Activated CD4-positive, CD25-positive, alpha-beta regulatory T cell treated with anti-CD3 and anti-CD28 coated beads, Interleukin-2, amount 50 U/mL, for 72 hours (primary cell): ENCODE results near the gene FOXP3.
A peak's percentile ranks its signal among the peaks of the same experiment; 100 is the strongest.
"Not testable (repeated sequence)": the region's sequence is repeated elsewhere in the genome, so short reads cannot be mapped to it uniquely, and the experiment has no call there.

Experiments
- DNase-seq: peaks from one replicate; pipeline ENCODE4 v3.0.0; 2021

Gene FOXP3, protein sequence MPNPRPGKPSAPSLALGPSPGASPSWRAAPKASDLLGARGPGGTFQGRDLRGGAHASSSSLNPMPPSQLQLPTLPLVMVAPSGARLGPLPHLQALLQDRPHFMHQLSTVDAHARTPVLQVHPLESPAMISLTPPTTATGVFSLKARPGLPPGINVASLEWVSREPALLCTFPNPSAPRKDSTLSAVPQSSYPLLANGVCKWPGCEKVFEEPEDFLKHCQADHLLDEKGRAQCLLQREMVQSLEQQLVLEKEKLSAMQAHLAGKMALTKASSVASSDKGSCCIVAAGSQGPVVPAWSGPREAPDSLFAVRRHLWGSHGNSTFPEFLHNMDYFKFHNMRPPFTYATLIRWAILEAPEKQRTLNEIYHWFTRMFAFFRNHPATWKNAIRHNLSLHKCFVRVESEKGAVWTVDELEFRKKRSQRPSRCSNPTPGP

DNA sequence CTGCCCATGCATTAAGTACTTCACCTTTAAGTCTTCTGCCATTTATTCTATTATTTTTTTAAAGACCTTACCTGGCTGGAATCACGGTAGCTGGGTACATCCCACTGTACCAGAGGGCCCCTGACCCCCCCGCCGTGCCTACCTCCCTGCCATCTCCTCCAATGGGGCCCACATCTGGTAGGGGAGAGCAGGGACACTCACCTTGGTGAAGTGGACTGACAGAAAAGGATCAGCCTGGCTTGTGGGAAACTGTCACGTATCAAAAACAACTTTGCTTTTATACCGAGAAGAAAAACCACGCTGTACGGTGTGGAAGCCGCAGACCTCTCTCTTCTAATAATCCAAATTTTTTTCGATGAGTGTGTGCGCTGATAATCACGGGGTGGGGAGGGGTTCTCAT, at the start of gene FOXP3:
TSS of gene FOXP3 (minus strand) at position 251 of the 400 bp plus-strand sequence. CDS start 6,205 bp downstream, outside the sequence.
- no peak for DNase-seq

DNA sequence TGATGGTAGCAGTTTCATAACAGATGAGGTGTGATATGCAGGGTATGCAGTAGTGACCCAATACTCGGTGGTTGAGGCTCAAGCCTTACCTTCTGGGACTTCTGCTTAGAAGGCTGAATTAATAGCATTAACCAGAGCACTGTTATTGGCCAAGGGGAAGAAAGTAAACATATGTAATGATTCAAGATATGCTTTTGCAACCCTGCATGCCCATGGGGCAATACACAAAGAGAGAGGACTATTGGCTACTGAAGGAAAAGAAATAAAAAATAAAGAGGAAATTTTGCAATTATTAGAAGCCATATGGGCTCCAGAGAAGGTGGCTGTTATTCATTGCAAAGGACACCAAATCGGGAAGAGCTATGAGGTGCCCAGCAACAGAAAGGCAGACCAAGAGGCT, 47.7 kb upstream of the FOXP3 start:
- DNase-seq, result no peak

DNA sequence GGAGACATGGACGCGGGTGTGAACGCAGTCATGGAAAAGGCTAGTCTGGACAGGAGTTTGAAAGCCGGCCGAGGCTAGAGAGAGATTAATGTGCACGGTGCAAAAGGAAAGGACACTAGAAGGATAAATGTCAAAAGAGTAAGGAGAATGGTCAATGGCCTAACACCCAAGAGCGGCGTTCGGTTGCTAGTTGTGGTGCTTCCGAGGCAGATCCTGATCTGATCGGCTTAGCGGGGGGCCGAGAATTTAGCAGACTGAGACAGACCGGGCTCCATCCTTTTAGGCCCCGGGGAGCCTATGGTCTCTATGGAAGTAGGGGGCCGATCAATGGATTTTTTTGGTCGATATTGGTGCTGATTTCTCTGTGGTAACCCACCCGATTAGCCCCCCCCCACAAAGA, 45.9 kb upstream of the FOXP3 start:
- no peak for DNase-seq

DNA sequence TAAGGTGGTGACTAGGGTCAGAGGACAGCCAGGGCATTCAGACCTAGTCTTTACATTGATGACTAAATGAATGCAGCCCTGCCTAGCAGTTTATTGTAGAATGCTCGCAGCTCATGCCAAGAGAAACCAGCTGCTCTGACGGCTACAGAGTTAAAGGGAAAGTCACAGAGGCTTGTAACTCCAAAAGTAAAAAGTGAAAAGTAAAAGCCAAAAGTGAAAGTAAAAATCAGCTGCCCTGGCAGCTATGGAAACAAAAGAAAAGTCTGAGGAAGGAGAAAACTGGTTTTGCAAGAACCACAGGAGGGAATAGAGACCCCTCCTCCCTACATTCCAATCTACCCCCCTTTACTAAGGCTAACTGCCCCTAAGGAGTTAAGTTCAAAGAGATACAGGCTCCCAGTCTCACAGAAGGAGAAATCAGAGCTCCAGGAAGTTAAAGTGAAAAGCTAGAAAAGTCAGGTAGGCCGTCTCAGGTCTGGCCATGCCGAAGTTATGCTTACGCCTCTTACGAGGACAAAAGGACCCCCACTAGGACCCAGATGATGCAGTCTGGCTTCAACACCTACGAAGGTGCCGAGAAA, 45.0 kb upstream of the FOXP3 start:
- DNase-seq, result no peak

DNA sequence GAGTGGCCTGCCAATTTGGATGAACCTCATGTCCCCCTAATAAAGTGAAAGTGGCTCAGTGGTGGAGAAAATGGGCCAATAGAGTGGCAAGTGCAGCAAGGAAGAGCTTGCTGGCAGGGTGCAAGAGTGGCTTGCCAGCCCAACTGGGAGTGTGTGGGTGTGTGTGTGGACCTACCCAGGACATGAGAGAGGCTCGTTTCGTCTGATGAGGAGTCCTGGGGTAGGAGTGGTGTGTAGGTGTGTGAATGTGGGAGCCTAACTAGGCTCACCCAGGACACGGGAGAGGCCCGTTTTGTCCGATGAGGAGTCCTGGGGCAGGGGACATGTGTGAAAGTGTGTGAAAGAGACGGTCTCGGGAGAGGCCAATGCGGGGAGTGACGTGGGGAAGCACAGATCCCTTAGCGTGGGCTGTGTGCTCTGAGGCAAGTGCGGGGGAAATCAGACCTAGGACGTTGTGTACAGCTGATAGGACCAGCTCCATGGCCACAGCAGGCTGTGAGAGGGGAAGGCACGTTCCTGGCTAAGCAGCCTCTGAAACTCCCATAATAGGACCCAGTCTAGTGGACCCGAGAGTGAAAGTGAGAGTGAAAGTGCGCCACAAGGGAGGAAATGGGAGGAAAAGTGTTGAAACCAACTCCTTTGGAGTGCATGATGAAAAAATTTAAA, 44.2 kb upstream of the FOXP3 start:
- DNase-seq, result no peak

DNA sequence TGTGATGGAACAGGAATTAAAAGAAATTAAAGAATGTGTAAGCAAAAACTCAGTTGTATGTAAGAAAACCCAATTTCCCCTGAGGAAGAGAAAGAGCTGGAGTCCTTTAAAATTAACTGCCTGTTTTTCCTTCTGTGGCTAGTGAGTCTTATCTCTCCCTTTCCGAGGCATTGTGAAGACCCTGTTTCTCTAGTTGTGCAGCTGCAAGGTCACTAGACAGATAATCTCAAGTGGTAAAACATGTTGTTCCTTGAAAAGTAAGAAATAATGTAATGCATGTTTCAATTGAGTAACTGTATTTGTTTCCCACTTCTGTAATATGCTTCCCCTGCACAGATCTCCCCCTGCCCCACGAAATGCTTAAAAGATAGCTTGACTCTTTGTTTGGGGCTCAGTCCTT, 43.3 kb upstream of the FOXP3 start:
- DNase-seq, result not testable (repeated sequence)

DNA sequence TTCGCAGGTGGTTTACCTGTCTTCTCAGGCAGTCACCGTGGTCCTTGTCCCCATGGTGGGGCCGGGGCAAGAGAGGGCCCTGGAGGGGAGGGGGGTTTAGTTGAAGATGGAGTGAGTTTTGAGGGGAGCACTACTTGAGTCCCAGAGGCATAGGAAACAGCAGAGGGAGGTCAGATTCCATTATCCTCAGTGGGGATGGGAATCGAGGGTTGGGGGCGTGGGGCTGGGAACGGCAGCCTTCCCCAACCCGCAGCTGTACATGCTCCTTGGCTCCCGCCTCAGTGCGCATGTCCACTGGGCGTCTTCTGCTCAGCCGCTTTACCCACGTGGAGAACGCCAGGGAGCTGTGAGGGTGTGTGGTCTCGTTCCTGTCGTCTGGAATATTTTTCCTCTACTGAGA, 38.8 kb upstream of the FOXP3 start, which contains the start of gene GAGE10:
TSS of gene GAGE10 (plus strand) at position 301 of the 400 bp plus-strand sequence. CDS start 1,214 bp downstream, outside the sequence.
- no peak for DNase-seq

DNA sequence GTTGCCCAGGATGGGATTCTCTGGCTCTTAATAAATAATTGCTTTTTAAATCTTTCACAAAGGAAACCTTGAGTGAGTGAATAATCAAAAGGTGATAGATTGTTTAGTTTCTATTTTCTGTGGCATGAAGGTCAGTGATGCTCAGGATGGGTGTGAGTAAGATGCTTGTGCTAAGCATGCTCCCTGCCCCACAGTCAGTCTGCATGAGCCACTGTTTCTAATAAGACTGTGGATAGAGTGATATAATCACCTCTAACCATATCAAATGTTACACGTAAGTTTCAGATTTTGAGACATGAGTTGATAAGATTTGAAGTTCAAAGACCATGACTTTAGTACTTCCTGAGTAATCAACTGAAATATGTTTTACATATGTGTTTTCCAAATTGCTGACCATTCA, 36.2 kb upstream of the FOXP3 start:
- no peak for DNase-seq

DNA sequence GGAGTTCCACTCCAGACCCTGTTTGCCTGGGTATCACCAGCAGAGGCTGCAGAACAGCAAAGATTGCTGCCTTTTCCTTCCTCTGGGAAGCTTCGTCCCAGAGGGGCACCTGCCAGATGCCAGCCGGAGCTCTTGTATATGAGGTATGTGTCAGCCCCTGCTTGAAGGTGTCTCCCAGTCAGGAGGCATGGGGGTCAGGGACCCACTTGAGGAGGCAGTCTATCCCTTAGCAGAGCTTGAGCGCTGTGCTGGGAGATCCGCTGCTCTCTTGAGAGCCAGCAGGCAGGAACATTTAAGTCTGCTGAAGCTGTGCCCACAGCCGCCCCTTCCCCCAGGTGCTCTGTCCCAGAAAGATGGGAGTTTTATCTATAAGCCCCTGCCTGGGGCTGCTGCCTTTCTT, 34.8 kb upstream of the FOXP3 start:
- not testable (repeated sequence) for DNase-seq

DNA sequence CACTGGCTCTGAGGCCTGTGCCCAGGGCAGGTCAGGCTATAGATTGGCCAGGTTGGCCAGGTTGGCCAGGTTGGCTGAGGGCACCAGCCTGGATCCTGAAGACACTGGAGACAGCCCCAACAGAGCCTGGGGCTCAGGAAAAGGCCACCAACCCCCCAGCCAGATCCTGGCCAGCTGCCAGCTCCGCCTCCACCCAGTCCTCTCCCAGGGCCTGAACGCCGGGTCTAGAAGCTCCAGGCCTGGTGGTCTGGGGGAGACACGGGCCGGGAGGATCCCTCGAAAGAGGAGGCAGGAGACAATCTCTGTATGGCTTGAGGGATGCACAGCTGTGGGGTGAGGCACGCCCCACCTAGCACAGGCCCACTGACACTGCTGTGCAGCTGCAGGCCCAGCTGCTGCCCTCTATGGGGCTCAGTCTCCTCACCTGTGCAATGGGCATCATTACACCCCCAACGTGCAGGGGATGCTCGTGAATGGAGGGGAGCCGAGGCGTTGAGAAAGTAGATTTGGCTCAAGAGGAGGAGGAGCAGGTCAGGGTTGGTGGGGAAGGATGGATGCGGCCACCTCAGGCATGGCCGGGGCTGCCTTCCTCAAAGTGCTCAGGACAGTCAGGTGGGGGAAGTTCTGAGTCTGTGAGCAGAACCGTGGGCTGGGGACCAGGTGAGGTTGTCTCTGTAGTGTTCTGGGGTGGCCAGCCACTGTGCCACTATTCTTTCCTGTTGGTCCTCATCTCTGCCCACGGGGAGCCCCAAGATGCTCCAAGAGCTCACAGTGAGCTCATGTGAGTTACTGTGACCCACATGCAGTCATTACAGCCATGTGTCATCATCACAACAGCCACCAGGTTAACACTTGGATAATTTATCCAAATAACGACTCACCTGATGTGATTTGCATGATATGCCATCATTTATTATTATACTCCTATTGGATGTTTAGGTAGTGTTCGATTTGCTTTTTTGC, 28.2 kb upstream of the FOXP3 start:
- no peak for DNase-seq

DNA sequence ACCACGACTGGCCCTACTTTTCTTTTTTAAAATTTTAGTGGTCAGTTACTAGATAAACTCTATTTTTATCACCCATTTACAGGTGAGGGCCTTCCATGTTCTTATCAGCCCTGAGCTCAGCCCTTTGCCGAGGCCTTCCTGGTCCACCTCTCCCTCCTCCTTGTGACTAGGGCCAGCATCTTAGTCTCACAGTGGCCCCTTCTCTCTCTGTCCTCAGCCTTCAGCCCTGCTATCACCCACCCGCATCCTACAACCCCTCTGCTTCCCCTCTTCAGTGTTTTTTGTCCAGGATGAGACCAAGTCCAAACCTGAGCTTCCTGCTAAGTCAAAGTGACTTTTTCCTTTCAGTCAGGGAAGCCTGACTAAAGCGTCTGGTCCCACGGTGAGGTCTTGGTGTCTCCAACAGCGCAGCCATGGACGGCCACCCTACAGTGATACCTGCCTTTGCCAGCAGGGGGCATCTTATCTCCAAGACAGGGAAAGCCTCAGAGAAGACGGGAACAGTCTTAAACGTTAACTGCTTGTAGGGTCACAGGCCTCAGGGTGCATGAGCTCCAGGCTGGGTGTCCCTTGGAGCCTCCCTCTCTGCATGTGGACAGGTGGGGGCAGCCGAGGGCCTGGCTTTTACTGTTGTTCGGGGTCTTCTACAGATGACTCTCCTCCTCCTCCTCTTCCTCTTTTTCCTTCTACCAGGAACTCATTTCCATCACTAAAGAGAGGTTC, 27.3 kb upstream of the FOXP3 start:
- DNase-seq, result peak; percentile 75

DNA sequence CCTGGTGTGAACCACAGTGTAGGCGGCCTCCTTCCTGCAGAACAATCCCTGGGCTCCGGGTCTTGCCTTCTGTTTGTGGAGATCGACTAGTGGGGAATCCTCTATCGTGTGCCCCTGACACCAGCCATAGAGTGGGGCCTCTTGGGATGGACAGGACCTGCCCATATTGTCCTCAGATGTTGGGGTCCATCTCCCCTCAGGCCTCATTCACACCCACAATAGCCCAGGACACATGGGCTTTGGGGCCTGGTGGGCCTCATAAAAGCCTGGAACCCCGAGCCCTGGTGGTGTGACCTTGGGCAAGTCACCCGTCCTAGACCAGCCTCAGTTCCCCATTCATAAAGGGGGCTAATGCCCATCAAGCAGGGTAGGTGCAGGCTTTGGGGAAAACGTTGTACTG, 25.7 kb upstream of the FOXP3 start:
- DNase-seq, result no peak

DNA sequence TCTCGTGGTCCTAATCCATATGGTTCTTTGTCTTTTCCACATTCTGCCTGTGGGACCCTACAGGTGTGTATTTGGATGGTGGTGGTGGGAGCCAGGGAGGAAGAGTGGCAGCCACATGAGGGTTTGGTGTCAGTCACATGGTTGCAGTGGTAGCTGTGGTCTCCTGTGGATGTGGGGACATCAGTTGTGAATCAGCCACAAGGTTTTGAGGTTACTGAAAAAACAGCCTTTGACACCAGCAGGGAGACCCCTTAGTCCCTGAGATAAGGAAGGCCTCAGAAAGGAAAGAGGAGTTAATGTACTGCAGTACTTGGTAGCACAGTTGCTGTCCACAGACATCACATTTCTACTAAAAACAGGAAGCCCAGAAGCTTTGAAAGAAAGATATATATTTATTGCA, 23.2 kb upstream of the FOXP3 start:
- DNase-seq, result no peak

DNA sequence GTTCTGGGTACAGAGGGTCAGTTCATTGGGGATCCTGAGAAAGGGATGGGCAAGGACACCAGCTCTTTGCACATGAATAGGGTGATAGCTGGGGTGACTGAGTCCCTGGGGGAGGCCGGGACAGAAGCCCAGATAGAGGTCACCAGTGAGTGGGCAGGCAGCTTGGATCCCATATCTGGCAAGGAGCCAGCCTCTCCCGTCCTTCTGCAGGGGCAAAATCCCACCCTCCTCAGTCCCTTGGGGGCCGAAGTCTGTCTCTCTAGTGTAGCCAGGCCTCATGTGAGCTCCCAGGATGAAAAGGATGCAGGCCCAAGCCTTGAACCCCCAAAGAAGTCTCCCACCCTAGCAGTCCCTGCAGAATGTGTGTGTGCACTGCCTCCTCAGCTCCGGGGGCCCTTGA, 22.1 kb upstream of the FOXP3 start:
- no peak for DNase-seq

DNA sequence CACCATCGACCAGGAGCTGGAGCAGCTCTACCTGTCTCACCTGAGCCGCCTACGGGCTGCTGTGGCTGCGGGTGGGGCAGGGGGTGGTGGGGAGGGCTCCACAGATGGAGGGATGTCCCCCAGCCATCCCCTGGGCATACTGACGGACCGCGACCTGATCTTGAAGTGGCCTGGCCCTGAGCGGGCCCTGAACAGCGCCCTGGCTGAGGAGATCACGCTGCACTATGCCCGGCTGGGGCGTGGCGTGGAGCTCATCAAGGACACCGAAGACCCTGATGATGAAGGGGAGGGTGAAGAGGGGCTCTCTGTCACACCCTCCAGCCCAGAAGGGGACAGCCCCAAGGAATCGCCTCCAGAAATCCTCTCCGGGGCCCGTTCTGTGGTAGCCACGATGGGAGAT, 21.6 kb upstream of the FOXP3 start:
- DNase-seq, result no peak

DNA sequence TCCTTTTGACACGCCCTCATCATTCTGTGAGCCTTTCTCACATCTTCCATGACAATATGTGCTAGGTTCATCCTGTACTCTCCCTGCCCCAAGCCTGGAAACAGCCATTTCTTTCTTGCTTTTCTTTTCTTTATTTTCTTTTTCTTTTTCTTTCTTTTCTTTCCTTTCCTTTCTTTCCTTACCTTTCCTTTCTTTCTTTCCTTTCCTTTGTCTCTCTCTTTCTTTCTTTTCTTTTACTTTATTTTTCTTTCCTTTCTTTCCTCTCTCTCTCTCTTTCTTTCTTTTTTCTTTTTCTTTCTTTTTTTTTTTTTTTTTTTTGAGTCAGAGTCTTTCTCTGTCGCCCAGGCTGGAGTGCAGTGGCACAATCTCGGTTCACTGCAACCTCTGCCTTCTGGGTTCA, 19.7 kb upstream of the FOXP3 start:
- DNase-seq, result no peak

DNA sequence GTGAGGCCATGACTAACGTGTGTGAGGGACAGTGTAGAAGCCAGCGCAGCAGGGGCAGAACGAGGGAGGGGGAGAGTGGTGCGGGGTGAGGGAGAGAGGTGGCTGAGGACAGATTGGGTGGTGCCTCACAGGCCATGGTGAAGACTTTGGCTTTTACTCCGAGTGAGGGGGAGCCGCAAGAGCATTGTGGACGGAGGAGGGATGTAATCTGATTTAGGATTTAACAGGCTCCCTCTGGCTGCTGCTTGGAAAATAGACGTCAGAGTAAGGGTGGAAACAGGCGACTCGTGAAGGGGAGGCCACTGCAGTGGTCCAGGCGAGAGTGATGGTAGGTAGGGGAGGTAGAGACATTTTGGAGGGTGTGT, 18.1 kb upstream of the FOXP3 start:
- DNase-seq, result no peak

DNA sequence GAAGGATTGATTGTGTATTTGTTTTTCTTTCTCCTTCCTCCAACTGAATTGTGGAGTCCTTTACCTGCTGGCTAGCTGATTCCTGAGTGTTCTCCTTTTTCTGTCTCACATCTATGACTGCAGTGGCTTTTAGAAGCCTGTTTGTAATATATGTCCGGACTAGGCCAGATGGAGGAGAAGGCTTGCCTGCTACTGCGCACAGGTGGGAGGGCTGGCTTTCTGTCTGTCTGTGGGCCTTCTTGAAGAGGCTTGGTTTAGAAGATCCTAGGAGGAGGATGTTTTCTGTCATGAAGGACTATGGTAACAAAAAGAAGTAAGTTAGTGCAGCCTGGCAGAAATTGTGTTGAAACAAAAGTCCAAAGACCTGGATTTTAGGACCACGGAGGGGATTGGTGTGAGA, 13.6 kb upstream of the FOXP3 start:
- no peak for DNase-seq

DNA sequence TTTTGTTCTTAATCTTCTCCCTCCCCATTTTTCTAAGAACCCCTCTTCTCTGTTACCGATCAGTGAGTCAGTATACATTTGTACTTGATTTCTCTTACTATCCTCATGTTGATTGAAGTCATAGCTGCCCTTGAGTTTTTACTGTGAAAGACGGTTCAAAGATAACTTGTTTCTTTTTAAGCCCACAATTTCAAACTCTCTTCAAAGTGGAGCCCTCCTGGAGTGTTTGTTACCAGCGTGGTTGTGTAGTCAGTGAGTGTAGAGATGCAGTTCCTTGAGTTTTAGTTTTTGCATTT, 13.0 kb upstream of the FOXP3 start:
- DNase-seq, result no peak

DNA sequence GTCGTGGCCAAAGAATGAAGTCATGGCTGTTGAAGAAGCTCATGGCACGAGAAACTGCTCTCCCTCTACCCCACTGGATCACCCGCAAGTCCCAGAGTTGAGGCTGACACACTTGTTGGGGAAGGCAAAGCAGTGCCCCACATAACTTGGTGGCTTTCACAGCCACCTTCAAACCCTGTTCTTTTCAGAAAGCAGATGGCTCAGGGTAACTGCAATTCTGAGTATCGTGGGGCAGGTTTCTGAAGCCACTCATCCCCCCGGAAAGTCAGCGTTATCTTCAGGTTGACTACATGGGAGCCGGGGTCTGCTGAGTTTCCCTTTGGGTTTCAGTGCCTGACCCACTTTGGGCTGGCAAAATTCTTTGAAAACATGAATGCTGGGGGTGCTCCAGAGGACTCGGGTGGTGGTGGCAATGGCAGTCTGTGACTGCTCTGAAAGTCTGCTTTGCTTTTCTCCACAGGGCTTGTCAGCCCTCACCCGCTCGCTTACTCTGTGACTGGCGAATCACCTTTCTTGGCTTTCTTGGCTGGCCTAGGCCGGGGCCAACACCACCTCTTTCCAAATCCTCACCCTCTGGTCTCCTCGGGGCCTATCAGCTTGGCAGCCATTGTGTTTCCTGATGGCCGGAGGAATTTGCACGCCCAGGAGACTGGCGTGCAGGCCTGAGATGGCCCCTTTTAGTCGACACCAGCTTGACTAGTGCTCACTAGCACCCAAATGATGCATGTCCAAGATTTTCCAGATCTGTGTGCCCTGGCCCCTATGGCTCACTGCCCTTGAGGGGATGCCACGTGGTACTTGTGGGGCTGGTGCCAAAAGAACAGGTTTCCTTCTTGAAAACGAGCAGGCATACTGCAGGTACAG, 12.4 kb upstream of the FOXP3 start:
- no peak for DNase-seq

DNA sequence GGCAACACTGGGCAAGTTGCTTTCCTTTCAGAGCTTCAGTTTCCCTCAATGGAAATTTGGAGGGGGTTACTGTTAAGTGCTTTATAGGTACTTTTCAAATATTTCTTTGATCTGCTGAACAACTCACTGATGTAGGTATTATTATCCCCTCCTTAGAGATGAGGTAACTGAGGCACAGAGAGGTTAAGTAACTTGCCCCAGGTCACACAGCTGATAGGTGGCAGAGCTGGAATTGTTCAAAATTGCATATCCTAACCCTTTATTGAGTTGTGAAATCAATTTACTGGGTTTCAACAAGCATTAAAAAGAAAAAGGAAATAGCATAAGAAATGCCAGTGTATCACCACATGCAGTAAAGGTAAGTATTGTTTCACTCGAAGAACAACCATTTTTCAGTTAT, 11.7 kb upstream of the FOXP3 start:
- DNase-seq, result no peak
